Stomach (tissue), 4 donors: Measurements from ENCODE around the gene ZNF711.

Experiments used
- EP300 ChIP-seq: sonication (generic); formaldehyde crosslinking; IDR thresholded peaks from one replicate; pipeline ENCODE4 v1.6.1; 2017; ENCODE audit warnings: antibody characterized with exemption
- POLR2A ChIP-seq, 4 donors: fragments of 450-650 bp; IDR thresholded peaks; one replicate each; pipeline ENCODE4 v1.6.1; 2016; ENCODE audit warnings: antibody characterized with exemption in 4 of 4, control low read depth in 2 of 4, mild to moderate bottlenecking in 1 of 4, moderate library complexity in 1 of 4
- TF ChIP-seq, protein P1 (sequence below), 7 experiments: fragments of 450-650 bp in 4 of 7; fragments of 200-600 bp in 3 of 7; sonication (generic) in 3 of 7; IDR thresholded peaks; one replicate each; pipeline ENCODE4 v1.5.1; 2016 to 2019; ENCODE audit warnings: antibody characterized with exemption in 7 of 7, control low read depth in 2 of 7, mild to moderate bottlenecking in 1 of 7

DNA sequence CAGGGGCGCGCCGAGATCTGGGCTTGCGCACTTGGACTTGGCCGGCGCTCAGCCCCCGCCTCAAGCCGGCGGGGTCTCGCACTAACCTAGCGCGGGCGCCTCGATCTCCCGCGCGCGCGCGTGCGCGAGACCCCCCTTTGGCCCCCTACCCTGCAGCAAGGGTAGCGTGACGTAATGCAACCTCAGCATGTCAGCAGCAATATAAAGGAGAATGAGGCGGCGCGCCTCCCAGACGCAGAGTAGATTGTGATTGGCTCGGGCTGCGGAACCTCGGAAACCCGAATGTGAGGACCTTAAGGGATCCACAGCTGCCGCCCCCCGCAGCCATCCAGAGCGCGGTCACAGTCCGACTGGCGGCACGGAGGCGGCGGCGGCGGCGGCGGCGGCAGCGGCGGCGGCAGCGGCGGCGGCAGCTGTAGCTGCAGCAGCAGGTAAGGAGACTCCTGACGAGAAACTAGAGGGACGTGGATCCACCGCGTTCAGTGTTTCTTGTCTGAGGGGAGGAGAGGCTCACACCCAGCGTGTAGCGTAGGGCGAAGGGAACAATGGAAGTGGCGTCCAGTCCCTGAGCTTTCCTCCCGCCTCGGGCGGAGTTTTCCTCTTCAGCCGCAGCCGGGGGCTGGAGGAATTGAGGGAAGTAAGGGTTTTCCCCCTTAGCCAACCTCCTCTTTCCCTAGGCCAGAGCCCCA, at the start of gene ZNF711, which contains the start of gene SATL1:
- TF ChIP-seq, protein P1, sequence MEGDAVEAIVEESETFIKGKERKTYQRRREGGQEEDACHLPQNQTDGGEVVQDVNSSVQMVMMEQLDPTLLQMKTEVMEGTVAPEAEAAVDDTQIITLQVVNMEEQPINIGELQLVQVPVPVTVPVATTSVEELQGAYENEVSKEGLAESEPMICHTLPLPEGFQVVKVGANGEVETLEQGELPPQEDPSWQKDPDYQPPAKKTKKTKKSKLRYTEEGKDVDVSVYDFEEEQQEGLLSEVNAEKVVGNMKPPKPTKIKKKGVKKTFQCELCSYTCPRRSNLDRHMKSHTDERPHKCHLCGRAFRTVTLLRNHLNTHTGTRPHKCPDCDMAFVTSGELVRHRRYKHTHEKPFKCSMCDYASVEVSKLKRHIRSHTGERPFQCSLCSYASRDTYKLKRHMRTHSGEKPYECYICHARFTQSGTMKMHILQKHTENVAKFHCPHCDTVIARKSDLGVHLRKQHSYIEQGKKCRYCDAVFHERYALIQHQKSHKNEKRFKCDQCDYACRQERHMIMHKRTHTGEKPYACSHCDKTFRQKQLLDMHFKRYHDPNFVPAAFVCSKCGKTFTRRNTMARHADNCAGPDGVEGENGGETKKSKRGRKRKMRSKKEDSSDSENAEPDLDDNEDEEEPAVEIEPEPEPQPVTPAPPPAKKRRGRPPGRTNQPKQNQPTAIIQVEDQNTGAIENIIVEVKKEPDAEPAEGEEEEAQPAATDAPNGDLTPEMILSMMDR (IDR thresholded peaks at IDR 0.05), result no peak
- TF ChIP-seq EP300 (no peak), POLR2A (IDR thresholded peaks at IDR 0.05) (no peak)
